Measurements from ENCODE around the gene LDB3.

LDB3 gene

GRCh38 chr10:86721232-86721631 is 52.9 kb downstream of the LDB3 start:
- Histone ChIP-seq H3K36me3 (ENCODE audit: control insufficient read depth, insufficient read depth, low read length) (no peaks in the 10 kb centered on the region), H3K9me3 (ENCODE audit: control insufficient read depth, low read length) (no peaks in the 10 kb centered on the region), H3K27me3 (ENCODE audit: control insufficient read depth, insufficient read depth, low read length) (no peaks in the 10 kb centered on the region), H3K4me2 (ENCODE audit: low read length) (no peak overlapping the region), H3K9ac (no peak overlapping the region), H3K79me2 (no peaks in the 10 kb centered on the region), H2AFZ (no peak overlapping the region), H3K27ac (no peak overlapping the region), H3K4me1 (no peaks in the 10 kb centered on the region), H3K4me3 (ENCODE audit: low read depth, low read length) (no peak overlapping the region)
- TF ChIP-seq, protein P1, sequence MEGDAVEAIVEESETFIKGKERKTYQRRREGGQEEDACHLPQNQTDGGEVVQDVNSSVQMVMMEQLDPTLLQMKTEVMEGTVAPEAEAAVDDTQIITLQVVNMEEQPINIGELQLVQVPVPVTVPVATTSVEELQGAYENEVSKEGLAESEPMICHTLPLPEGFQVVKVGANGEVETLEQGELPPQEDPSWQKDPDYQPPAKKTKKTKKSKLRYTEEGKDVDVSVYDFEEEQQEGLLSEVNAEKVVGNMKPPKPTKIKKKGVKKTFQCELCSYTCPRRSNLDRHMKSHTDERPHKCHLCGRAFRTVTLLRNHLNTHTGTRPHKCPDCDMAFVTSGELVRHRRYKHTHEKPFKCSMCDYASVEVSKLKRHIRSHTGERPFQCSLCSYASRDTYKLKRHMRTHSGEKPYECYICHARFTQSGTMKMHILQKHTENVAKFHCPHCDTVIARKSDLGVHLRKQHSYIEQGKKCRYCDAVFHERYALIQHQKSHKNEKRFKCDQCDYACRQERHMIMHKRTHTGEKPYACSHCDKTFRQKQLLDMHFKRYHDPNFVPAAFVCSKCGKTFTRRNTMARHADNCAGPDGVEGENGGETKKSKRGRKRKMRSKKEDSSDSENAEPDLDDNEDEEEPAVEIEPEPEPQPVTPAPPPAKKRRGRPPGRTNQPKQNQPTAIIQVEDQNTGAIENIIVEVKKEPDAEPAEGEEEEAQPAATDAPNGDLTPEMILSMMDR (IDR thresholded peaks at IDR 0.05): no peak

DNA sequence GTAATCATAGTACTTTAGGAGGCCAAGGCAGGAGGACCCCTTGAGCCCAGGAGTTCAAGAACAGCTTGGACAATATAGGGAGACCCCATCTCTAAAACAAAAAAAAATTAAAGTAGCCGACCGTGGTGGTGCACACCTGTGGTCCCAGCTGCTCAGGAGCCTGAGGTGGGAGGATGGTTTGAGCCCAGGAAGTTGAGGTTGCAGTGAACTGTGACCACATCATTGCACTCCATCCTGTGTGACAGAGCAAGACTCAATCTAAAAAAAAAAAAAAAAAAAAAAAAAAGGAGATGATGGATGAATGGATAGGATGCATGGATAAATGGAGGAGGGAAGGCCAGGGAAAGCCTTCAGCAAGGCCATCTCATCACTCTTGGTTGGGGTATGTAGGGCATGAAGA is 54.7 kb downstream of the LDB3 start:
- Histone ChIP-seq H3K4me3 (ENCODE audit: low read depth, low read length) (no peak overlapping the region), H3K79me2 (no peaks in the 10 kb centered on the region), H3K36me3 (ENCODE audit: control insufficient read depth, insufficient read depth, low read length) (no peaks in the 10 kb centered on the region), H3K27me3 (ENCODE audit: control insufficient read depth, insufficient read depth, low read length) (no peaks in the 10 kb centered on the region), H3K4me1 (no peaks in the 10 kb centered on the region), H3K9me3 (ENCODE audit: control insufficient read depth, low read length) (no peaks in the 10 kb centered on the region), H3K9ac (no peak overlapping the region), H2AFZ (no peak overlapping the region), H3K27ac (no peak overlapping the region), H3K4me2 (ENCODE audit: low read length) (no peak overlapping the region)
- TF ChIP-seq, protein P1 (IDR thresholded peaks at IDR 0.05): no peak

DNA sequence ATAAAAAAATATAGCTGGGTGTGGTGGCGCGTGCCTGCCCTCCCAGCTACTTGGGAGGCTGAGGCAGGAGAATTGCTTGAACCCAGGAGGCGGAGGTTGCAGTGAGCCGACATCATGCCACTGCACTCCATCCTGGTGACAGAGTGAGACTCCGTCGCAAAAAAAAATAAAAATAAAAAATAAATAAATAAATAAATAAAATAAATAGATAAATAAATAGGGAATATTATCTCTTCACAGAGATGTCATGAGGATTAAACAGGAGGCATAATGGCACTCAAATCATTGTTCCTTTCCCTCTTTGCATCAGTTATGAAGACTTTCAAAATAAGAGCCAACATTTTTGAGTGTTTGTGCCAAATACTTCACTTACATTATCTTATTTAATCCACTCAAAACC is 56.1 kb downstream of the LDB3 start:
- no peaks in the 10 kb centered on the region for H3K9me3 ChIP-seq (ENCODE audit: control insufficient read depth, low read length)
- no peaks in the 10 kb centered on the region for H3K4me1 ChIP-seq
- H3K27ac ChIP-seq: no peak overlapping the region
- H3K9ac ChIP-seq: no peak overlapping the region
- no peaks in the 10 kb centered on the region for H3K36me3 ChIP-seq (ENCODE audit: control insufficient read depth, insufficient read depth, low read length)
- H3K4me2 ChIP-seq (ENCODE audit: low read length): no peak overlapping the region
- no peak overlapping the region for H2AFZ ChIP-seq
- no peak overlapping the region for H3K4me3 ChIP-seq (ENCODE audit: low read depth, low read length)
- H3K79me2 ChIP-seq: no peaks in the 10 kb centered on the region
- no peaks in the 10 kb centered on the region for H3K27me3 ChIP-seq (ENCODE audit: control insufficient read depth, insufficient read depth, low read length)
- TF ChIP-seq, protein P1 (IDR thresholded peaks at IDR 0.05): no peak

DNA sequence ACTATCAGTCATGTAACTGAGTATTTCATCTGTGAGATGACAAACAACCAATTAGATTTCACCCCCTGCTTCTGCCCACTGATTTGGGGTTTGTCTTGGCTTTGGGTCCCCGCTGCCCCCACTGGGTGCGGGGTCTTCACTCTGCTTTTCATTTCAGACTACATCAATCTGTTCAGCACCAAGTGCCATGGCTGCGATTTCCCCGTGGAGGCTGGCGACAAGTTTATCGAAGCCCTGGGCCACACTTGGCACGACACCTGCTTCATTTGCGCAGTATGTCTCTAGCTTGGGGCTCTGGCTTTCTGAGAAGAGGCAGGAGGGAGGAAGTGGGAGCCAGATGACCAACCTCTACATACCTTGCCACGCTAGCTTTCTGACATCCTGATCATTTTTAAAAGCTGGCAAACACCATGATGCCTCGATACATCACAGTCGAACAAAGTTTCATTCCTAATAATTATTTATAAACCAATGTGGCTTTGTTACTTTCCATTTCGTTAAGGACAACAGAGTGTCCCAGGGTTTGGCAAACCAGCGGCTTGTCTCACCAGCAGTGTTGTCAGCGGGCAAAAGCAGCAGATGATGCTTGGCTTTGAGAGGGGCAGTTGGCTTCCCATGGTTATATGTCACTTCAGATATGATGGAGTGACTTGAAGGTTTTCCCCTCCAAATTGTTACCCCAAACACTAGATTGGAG is 57.8 kb downstream of the LDB3 start:
- Histone ChIP-seq H3K79me2 (no peaks in the 10 kb centered on the region), H2AFZ (no peak overlapping the region), H3K36me3 (ENCODE audit: control insufficient read depth, insufficient read depth, low read length) (no peaks in the 10 kb centered on the region), H3K4me1 (peaks cover 3% of the 10 kb centered on the region), H3K9me3 (ENCODE audit: control insufficient read depth, low read length) (no peaks in the 10 kb centered on the region), H3K4me2 (ENCODE audit: low read length) (no peak overlapping the region), H3K9ac (no peak overlapping the region), H3K4me3 (ENCODE audit: low read depth, low read length) (no peak overlapping the region), H3K27ac (no peak overlapping the region), H3K27me3 (ENCODE audit: control insufficient read depth, insufficient read depth, low read length) (no peaks in the 10 kb centered on the region)
- TF ChIP-seq, protein P1 (IDR thresholded peaks at IDR 0.05): no peak

DNA sequence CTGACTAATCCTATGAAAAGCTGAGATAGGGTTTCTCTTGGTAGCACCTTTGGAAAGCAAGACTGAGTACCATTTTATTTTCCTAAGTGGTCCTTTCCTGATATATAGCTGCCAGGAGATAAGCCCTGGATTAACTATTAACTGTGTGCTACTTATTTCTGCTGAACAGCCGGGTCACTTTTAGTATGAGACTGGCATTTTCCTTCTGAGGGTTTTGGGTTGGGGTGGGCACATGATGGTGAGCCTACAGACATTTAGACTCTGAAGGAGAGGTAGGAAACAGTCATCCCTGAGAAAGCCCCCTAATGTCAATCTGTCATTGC is 58.3 kb downstream of the LDB3 start:
- peaks cover 3% of the 10 kb centered on the region for H3K4me1 ChIP-seq
- H3K36me3 ChIP-seq (ENCODE audit: control insufficient read depth, insufficient read depth, low read length): no peaks in the 10 kb centered on the region
- TF ChIP-seq, protein P1 (IDR thresholded peaks at IDR 0.05): no peak
- no peaks in the 10 kb centered on the region for H3K27me3 ChIP-seq (ENCODE audit: control insufficient read depth, insufficient read depth, low read length)
- H3K4me2 ChIP-seq (ENCODE audit: low read length): no peak overlapping the region
- no peak overlapping the region for H3K27ac ChIP-seq
- H3K9me3 ChIP-seq (ENCODE audit: control insufficient read depth, low read length): no peaks in the 10 kb centered on the region
- no peak overlapping the region for H3K4me3 ChIP-seq (ENCODE audit: low read depth, low read length)
- H3K79me2 ChIP-seq: no peaks in the 10 kb centered on the region
- no peak overlapping the region for H2AFZ ChIP-seq
- H3K9ac ChIP-seq: no peak overlapping the region
